ENCODE data around the gene KSR1.

Gene KSR1

DNA sequence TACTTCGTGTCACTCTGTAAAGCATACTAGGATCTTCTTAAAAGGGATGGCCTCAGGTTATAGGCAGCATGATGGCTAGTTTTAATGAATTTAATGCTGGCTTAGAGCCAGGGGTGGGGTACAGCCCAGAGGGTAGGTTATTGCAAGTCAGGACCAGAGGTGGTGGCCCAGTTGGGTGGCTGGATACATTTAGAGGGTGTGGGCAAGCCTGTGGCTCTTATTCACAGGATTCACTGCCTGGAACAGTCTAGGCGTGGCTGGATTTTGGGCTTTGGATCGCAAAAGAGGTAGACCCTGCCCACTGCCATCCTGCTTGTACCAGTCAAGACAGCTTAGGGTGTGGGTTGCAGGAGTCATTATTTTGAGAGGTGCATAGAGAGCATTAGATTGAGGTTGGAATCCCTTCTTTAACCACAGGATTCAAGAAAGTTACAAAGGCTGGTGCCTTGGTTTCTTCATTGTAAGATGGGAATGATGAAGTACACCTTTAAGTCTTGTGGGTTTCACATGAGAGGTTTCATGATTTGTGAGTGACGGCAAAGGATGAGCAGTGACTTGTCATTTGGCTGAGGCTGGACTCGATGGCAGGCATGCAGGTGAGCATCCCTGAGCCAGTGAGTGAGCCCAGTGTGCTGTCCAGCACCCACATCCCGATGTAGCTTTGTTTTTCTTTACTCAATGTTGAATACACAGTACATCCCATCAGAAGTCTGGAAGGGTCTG lies 85.2 kb downstream of the KSR1 start:
- H3K4me3 ChIP-seq (ENCODE audit: low read depth, low read length), result no peak overlapping the region
- no peak for TF ChIP-seq CTCF (IDR thresholded peaks at IDR 0.05; ENCODE audit: borderline replicate concordance, insufficient read depth, low read depth, low read length)

DNA sequence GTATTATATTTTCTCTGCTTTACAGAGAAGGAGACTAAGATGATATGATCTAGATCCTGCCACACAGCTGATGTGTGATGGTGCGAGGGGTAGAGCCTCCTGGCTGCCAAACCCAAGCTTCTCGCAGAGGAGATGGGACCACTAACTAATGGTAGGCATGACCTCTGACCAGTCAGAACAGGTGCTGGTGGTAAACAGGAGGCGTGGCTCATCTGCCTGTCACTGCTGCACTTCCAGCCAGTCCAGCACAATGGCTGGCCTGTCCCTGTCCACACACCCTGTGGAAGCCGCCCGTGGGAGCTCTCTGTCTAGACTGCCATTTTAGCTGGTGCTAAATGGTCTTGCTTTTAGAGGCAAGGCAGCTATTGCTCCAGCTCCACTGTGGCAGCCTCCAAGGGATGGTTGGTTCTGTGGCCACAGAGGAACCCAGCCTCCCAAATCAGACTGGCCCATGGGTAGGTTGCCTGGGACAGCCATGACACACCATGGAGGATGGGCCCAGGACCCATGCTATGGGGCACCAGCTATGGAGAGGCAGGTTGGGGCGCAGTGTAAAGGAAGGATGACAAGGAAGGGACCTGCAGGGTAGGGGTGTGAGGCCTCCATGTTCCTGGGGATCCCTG lies 86.7 kb downstream of the KSR1 start:
- TF ChIP-seq CTCF (IDR thresholded peaks at IDR 0.05; ENCODE audit: borderline replicate concordance, insufficient read depth, low read depth, low read length), result no peak
- H3K4me3 ChIP-seq (ENCODE audit: low read depth, low read length), result no peak overlapping the region

DNA sequence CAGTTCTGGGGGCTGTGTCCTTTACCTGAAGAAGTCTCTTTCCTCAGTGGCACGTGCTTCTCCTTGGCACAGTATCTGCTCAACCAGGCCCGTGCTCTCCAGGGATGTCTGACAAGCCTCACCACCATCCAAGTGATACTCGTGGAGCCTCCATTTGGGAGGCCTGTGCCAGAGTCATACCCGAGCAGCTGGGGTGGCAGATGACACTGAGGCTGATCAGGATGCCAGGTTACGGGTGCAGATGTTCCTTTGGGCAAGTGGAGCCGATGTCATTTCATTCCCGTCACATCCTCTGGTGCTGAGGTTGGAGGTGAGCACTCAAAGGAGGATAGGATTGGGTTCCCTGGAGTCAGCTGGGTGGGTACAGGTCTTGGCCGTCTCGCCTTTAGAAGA lies 87.2 kb downstream of the KSR1 start:
- no peak overlapping the region for H3K4me3 ChIP-seq (ENCODE audit: low read depth, low read length)
- no peak for TF ChIP-seq CTCF (IDR thresholded peaks at IDR 0.05; ENCODE audit: borderline replicate concordance, insufficient read depth, low read depth, low read length)

- no peak overlapping the region for H3K4me3 ChIP-seq (ENCODE audit: low read depth, low read length)
- no peak for TF ChIP-seq CTCF (IDR thresholded peaks at IDR 0.05; ENCODE audit: borderline replicate concordance, insufficient read depth, low read depth, low read length)
Measured at GRCh38 chr17:27543958-27544349, 87.7 kb downstream of the KSR1 start.

- peak; percentile 32; the same call in 1 of the 2 replicates for TF ChIP-seq CTCF (IDR thresholded peaks at IDR 0.05; ENCODE audit: borderline replicate concordance, insufficient read depth, low read depth, low read length)
- no peak overlapping the region for H3K4me3 ChIP-seq (ENCODE audit: low read depth, low read length)
Measured at GRCh38 chr17:27544350-27545131, 88.3 kb downstream of the KSR1 start.

GRCh38 chr17:27545562-27546229 lies 89.4 kb downstream of the KSR1 start:
- no peak for TF ChIP-seq CTCF (IDR thresholded peaks at IDR 0.05; ENCODE audit: borderline replicate concordance, insufficient read depth, low read depth, low read length)
- no peak overlapping the region for H3K4me3 ChIP-seq (ENCODE audit: low read depth, low read length)

All from GM12875 (cell line).